ENCODE data around the gene KPNA6. TPM values are rescaled to one million over a fixed set of nuclear protein-coding genes. Genes with fewer than 3 reads are reported as not detected.

The KPNA6 gene
- total and polyA plus RNA-seq, 2 of the 13 experiments (the other 11 are each of a cell fraction or from before 2014, with no cell fraction given): 22.0 to 47.5 TPM

DNA sequence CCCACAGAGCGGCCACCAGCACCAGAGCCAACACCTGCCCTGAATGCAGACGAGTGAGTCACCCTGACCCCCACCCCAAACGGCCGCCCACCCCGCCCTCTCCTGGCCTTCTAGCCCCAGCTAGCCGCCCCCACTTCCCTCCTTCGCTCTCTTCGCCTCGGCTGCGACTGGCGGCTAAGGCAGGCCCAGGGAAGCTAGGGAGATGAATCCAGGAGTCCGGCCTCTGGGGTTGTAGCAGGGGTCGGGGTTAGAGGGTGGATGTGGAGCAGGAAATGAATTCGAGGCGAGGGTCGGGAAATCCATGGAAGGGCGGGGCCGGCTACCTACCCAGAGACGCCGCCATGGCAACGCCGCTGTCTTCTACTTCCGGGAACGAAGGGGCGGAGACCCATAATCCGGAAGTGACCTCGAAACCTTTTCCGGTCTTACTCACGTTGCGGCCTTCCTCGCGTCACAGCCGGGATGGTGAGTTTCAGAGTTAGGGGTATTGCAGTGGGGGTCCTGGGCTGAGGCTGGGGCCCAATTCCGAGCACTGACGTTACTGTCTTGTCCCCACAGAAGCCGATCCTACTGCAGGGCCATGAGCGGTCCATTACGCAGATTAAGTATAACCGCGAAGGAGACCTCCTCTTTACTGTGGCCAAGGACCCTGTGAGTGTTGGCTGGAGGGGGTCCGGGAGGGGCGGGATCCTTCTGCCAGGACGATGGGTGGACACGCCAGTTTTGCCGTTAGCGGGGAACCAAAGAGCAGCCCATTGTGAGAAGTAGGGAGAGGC, 114.3 kb downstream of the KPNA6 start, which contains the start of the genes EIF3I and TMEM234 (continued):
- TF ChIP-seq, protein P1, sequence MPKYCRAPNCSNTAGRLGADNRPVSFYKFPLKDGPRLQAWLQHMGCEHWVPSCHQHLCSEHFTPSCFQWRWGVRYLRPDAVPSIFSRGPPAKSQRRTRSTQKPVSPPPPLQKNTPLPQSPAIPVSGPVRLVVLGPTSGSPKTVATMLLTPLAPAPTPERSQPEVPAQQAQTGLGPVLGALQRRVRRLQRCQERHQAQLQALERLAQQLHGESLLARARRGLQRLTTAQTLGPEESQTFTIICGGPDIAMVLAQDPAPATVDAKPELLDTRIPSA (CRISPR knock-in tag; IDR thresholded peaks at IDR 0.05; ENCODE audit: borderline replicate concordance): no peak
- TF ChIP-seq, protein P2, sequence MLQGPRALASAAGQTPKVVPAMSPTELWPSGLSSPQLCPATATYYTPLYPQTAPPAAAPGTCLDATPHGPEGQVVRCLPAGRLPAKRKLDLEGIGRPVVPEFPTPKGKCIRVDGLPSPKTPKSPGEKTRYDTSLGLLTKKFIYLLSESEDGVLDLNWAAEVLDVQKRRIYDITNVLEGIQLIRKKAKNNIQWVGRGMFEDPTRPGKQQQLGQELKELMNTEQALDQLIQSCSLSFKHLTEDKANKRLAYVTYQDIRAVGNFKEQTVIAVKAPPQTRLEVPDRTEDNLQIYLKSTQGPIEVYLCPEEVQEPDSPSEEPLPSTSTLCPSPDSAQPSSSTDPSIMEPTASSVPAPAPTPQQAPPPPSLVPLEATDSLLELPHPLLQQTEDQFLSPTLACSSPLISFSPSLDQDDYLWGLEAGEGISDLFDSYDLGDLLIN (CRISPR knock-in tag; IDR thresholded peaks at IDR 0.05; ENCODE audit: borderline replicate concordance): no peak
- TF ChIP-seq, protein P3, sequence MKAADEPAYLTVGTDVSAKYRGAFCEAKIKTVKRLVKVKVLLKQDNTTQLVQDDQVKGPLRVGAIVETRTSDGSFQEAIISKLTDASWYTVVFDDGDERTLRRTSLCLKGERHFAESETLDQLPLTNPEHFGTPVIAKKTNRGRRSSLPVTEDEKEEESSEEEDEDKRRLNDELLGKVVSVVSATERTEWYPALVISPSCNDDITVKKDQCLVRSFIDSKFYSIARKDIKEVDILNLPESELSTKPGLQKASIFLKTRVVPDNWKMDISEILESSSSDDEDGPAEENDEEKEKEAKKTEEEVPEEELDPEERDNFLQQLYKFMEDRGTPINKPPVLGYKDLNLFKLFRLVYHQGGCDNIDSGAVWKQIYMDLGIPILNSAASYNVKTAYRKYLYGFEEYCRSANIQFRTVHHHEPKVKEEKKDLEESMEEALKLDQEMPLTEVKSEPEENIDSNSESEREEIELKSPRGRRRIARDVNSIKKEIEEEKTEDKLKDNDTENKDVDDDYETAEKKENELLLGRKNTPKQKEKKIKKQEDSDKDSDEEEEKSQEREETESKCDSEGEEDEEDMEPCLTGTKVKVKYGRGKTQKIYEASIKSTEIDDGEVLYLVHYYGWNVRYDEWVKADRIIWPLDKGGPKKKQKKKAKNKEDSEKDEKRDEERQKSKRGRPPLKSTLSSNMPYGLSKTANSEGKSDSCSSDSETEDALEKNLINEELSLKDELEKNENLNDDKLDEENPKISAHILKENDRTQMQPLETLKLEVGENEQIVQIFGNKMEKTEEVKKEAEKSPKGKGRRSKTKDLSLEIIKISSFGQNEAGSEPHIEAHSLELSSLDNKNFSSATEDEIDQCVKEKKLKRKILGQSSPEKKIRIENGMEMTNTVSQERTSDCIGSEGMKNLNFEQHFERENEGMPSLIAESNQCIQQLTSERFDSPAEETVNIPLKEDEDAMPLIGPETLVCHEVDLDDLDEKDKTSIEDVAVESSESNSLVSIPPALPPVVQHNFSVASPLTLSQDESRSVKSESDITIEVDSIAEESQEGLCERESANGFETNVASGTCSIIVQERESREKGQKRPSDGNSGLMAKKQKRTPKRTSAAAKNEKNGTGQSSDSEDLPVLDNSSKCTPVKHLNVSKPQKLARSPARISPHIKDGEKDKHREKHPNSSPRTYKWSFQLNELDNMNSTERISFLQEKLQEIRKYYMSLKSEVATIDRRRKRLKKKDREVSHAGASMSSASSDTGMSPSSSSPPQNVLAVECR (CRISPR knock-in tag; IDR thresholded peaks at IDR 0.05; ENCODE audit: borderline replicate concordance): peak; percentile 97
- TF ChIP-seq MED1 (CRISPR knock-in tag; IDR thresholded peaks at IDR 0.05) (peak; percentile 63; the same call in 1 of the 2 replicates), ZNF354B (CRISPR knock-in tag; IDR thresholded peaks at IDR 0.05) (no peak), ZBTB7A (CRISPR knock-in tag; IDR thresholded peaks at IDR 0.05) (peak; percentile 74), ZNF782 (CRISPR knock-in tag; IDR thresholded peaks at IDR 0.05; ENCODE audit: borderline replicate concordance) (no peak), ZNF326 (CRISPR knock-in tag; IDR thresholded peaks at IDR 0.05; ENCODE audit: borderline replicate concordance) (no peak), ZSCAN29 (CRISPR knock-in tag; conservative IDR thresholded peaks at IDR 0.05) (no peak; the same call in 1 of the 2 replicates), ZNF484 (CRISPR knock-in tag; IDR thresholded peaks at IDR 0.05; ENCODE audit: borderline replicate concordance, low read depth) (no peak), ZNF839 (CRISPR knock-in tag; IDR thresholded peaks at IDR 0.05; ENCODE audit: borderline replicate concordance) (peak; percentile 72; the same call in 1 of the 2 replicates), ZNF777 (CRISPR knock-in tag; IDR thresholded peaks at IDR 0.05) (no peak), EED (CRISPR knock-in tag; IDR thresholded peaks at IDR 0.05) (no peak), GTF3A (CRISPR knock-in tag; conservative IDR thresholded peaks at IDR 0.05) (no peak), SIN3A (IDR thresholded peaks at IDR 0.05; ENCODE audit: borderline replicate concordance, low read depth, low read length) (no peak; the same call in 1 of the 2 replicates), STAG1 (CRISPR knock-in tag; IDR thresholded peaks at IDR 0.05) (no peak), ZNF737 (CRISPR knock-in tag; IDR thresholded peaks at IDR 0.05; ENCODE audit: borderline replicate concordance) (no peak), ZNF263 (CRISPR knock-in tag; IDR thresholded peaks at IDR 0.05) (no peak)
- TF ChIP-seq, protein P4, sequence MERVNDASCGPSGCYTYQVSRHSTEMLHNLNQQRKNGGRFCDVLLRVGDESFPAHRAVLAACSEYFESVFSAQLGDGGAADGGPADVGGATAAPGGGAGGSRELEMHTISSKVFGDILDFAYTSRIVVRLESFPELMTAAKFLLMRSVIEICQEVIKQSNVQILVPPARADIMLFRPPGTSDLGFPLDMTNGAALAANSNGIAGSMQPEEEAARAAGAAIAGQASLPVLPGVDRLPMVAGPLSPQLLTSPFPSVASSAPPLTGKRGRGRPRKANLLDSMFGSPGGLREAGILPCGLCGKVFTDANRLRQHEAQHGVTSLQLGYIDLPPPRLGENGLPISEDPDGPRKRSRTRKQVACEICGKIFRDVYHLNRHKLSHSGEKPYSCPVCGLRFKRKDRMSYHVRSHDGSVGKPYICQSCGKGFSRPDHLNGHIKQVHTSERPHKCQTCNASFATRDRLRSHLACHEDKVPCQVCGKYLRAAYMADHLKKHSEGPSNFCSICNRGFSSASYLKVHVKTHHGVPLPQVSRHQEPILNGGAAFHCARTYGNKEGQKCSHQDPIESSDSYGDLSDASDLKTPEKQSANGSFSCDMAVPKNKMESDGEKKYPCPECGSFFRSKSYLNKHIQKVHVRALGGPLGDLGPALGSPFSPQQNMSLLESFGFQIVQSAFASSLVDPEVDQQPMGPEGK (CRISPR knock-in tag; IDR thresholded peaks at IDR 0.05): no peak
- TF ChIP-seq, protein P5, sequence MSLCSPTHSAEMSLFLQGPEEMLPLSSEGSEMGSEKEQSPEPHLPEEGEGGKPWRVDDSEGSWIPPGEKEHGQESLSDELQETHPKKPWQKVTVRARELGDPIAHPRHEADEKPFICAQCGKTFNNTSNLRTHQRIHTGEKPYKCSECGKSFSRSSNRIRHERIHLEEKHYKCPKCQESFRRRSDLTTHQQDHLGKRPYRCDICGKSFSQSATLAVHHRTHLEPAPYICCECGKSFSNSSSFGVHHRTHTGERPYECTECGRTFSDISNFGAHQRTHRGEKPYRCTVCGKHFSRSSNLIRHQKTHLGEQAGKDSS (CRISPR knock-in tag; IDR thresholded peaks at IDR 0.05; ENCODE audit: borderline replicate concordance, low read depth): 0 out of 2 replicates have a peak, but pooled peaks have one; percentile 20
